T-helper 1 cell (primary cell): Measurements from ENCODE around the gene RHOU.
"Not testable (repeated sequence)": the region's sequence is repeated elsewhere in the genome, so short reads cannot be mapped to it uniquely, and the experiment has no call there.

Experiments
- DNase-seq, 5 donors: peaks; one replicate each; pipeline ENCODE4 v3.0.0-alpha.2; 2012 to 2020
- total RNA-seq, 4 donors: gene quantifications; one replicate each; lab custom pipeline; 2026; lab: John Stamatoyannopoulos, UW

Gene RHOU
- total RNA-seq, result 6.4 to 10.1 (median 7.6) reads per million in 4 donors

DNA sequence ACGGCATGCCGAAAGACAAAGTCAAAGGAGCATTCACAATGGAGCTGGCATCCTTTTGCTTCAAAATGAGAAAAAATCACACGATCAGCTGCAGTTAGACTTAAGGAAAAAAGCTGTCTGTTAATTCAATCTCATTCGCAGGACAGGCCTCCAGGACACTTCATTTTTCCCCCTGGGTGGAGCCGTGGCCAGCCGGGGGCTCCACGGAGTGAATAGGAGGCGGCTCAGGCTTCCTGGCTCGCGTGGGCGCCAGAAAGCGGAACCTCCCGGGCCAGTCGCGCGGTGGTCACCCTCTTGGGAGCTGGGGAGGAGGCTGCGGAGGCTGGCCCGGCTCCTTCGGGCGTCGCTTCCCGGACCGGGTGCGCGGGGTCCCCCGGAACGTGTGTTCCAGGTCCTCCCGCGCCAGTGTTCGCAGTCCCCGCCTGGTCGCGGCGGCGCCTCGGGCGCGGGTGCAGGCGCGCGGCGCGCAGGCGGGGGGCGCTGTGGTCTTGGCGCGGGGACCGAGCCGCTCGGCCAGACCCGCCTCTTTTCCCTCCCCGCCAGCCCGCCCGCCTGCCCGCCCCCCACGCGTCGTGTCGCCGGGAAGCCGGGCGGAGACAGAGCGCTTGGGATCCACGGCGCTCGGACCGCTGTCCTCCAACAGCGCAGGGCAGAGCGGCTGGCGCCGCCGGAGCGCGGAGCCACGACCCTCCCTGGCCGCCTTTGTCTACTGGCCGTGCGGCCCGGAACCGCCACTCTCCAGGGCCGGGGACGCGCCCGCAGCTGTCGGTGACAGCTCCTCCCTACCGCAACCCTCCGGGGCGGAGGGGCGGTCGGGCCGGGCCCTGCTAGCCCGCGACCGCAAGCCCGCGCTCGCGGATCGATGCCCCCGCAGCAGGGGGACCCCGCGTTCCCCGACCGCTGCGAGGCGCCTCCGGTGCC is at the start of gene RHOU:
Gene RHOU (plus strand): TSS at position 599 of the 921 bp plus-strand sequence. CDS start 264 bp downstream, at position 863.
- peak; percentile 33 to 69 (median 56) for DNase-seq

DNA sequence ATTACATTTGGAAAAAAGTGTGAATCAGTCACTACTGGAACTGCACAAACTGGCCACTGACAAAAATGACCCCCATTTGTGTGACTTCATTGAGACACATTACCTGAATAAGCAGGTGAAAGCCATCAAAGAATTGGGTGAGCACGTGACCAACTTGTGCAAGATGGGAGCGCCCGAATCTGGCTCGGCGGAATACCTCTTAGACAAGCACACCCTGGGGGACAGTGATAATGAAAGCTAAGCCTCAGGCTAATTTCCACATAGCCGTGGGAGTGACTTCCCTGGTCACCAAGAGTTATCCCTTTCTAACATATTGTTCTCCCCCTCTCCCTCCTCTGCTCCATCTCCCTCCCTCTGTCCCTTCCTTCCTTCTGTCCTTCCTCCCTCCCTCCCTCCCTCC is 47.7 kb upstream of the RHOU start:
- no peak for DNase-seq

DNA sequence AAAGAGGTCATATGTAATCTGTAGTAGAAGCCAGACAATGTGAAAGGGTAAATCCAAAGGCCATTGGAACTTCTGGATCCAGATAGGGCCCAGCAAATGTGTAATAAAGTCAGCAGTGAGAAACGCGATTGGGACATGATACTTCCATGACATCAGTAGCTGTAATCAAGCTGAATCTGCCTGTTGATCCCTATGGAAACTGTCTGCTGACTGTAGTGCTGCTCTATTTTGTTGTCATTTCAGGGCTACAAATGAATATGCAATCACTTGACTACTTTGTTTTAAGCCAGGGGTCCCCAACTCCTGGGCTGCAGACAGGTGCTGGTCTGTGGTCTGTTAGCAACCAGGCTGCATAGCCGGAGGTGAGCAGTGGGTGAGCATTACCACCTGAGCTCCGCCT is 46.0 kb upstream of the RHOU start:
- DNase-seq, result no peak

DNA sequence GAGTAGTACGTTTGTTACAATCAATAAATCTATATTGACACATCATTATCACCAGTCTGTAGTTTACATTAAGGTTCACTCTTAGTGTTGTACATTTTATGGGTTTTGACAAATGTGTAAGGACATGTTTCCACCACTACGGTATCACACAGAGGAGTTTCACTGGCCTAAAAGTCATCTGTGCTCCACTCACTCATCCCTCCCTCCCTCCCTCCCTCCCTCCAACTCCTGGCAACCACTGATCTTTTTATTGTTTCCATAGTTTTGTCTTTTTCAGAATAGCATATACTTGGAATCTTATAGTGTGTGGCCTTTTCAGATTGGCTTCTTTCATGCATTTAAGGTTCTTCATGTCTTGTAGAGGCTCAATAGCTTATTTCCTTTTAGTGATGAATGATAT is 44.1 kb upstream of the RHOU start:
- no peak for DNase-seq

DNA sequence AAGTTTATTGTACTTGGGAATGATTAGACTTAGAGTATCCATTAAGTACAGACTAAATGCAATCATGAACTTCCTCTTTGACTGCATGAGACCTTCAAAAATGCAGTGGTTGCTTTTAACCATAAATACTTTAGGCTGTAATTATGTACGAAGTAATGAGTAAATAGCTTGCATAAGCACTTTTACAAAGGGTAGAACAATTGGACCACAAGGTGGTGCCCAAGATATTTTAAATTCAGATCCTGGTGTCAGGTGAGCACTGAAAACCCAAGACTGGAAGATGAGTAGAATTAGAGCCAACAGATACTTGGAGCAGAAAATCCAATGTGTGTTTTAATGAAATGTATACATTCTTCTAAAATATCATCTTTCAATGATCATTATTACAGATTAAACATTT is 43.4 kb upstream of the RHOU start:
- DNase-seq, result peak in 2 of 5 donors; percentile 18 to 29

DNA sequence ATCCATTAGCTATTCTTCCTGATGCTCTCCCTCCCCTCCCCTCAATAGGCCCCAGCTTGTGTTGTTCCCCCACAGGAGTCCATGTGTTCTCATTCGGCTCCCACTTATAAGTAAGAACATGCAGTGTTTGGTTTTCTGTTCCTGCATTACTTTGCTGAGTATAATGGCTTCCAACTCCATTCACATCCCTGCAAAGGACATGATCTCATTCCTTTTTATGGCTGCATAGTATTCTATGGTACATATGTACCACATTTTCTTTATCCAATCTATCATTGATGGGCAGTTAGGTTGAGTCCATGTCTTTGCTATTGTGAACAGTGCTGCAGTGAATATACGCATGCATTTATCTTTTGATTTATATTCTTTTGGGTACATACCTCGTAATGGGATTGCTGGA is 40.8 kb upstream of the RHOU start:
- DNase-seq, result not testable (repeated sequence)

DNA sequence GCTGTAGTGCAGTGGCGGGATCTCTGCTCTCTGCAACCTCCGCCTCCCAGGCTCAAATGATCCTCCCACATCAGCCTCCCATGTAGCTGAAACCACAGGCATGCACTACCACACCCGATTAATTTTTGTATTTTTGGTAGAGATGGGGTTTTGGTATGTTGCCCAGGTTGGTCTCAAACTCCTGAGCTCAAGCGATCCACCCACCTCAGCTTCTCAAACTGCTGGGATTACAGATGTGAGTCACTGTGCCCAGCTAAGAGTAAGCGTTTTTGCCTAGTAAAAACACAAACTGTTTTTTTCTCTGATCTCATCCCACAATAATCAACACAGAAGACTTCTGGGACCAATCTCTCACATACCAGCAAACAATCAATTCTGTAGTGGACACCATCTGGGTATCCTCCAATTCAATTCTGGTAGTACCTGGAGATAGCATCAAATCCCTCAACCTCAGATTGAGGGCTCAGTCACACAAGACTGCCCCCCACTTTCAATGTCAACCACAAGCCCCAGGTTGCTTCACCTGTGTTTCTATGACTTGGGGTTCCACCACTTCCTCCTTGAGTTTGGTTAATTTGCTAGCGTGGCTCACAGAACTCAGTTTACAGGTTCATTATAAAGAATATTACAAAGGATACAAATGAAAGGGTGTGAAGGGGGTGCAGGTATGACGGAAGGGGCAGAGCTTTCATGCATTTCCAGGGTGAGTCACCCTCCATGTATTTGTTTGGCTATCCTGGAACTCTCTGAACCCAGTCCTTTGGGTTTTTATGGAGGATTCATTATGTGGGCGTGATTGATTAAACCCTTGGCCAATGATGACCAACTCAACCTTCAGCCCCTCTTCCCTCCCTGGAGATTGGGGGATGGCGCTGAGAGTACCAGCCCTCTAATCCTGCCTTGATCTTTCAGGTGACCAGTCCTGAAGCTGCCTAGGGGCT is 40.0 kb upstream of the RHOU start:
- no peak for DNase-seq

DNA sequence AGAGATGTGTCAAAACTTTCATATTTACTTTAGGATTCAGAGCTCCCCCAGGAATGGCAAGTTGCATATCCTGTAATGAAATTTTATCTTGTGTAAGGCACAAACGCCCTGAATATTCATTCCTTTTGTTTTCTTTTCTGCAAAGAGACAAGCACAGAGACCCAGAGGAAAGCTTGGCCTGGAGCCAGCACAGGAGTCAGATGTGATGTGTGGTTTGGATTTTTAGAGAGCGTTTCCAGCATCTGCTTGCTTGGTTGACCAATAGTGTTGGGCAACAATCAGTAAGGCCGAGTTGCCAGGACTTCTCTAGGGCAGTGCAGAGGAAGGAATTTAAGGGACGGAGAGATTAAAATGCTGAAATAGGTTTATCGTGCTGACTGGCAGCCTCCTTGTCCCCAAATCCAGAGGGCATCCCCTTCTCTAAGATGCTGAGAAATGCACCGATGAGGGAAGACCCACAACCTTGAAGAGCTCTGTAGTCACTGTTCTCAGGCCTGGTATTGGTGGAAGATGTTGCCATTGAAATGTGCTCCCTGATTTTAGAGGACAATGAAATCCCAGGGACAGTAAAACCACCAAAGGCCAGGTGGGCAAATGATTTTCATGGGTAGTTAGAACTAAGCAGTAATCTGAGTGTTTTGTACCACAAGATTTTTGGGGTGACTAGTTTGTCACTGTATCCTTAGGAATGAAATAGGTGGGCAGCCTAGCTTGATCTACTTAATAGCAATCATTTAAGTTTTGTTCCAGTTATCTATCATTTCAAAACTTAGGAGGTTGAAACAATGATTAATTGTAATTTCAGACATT is 37.9 kb upstream of the RHOU start:
- DNase-seq, result no peak

DNA sequence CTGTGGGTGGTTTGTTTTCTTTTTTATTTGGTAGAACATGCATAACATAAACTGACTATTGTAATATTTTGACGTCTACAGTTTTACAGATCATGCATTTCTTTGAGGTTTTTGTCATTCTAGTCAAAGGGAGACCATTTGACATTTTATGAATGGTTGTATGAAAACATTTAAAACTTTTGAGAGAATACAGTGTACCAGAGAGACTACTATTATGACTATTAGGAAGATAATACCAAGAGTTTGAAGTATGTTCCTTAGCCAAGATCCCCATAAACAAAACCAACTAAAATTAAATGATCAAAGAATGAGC is 37.3 kb upstream of the RHOU start:
- DNase-seq, result no peak

DNA sequence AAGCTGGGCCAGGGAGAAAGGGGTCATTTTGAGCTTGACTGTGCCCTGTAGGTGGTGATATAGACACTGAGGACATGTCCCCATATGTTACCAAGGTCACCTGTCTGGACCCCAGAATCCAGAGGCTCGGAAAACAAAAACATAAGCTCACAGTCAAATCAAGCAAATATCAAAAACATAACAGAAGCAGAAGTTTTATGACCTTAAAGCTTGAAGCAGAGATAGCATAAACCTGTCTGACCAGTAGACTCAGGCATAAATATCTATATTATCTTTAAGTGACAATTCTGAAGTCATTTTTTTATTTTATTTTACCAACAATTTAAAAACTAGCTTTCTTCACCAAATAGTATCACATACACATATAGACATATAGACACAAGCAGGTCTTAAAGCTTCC is 32.8 kb upstream of the RHOU start:
- DNase-seq, result no peak

DNA sequence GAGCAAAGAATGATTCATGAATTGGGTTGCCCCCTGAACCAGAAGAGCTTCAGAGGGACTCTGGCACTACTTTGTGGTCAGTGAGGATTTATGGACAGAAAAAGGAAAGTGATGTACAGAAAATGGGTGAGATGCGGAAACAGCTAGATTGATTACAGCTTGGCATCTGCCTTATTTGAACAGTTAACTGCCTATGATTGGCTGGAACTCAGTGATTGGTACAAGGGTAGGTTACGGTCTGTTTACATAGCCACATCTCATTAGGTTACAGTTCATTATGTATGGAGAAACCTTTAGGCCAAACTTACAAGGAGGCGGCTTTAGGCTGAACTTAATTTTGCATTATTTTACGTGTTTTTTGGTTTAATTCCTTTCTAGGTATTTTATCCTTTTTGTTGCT is 29.0 kb upstream of the RHOU start:
- DNase-seq, result no peak

DNA sequence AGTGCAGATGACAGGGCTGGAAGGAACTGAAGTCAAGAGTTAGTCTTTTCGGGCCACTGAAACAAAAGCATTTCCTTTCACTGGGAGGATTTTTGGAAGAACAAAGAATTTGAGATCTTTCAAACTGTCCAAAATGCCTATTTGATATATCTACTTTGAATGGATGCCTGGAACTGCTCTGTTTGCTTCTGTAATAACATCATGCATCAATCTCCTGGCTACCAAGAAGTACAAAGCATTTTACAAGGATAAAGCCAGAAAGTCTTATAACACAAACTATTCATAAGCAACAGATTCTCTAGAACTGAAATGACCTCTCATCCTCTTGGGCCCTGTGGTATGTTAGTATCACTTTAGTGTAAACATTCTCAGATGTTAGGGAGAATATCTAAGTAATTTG is 18.2 kb upstream of the RHOU start:
- DNase-seq, result no peak

DNA sequence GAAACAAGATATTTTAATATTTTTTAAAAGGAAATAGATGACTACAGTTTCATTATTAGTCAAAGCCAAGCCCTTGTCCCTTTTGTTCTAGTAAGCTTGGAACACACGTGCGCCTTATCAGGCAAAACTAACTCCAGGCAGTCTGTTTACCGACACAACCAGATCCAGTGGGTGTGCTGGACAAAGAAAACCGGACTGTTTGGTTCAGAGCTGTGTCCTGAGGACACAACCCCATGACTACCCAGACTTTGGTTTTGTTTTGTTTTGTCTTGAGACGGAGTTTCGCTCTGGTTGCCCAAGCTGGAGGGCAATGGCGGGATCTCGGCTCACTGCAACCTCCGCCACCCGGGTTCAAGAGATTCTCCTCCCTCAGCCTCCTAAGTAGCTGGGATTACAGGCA is 13.9 kb upstream of the RHOU start:
- no peak for DNase-seq

DNA sequence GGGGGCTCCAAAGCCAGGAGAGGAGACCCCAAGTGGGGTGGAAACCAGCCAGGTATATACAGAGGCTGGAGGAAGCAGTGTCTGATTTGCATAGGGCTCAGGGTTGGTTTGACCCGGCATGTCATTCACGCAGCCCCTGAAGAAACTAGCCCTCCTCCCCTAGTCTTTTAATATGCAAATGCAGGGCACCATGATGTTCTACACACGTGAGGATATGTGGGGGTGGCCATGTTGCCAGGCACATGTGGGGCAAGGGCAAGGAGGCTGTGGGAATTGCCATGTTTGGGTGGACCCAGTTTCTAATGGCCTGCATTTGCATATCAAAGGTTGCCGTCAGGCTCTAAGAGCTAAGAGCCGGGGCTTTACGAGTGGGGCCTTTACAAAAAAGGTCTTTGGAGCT is 12.0 kb upstream of the RHOU start:
- DNase-seq, result no peak

DNA sequence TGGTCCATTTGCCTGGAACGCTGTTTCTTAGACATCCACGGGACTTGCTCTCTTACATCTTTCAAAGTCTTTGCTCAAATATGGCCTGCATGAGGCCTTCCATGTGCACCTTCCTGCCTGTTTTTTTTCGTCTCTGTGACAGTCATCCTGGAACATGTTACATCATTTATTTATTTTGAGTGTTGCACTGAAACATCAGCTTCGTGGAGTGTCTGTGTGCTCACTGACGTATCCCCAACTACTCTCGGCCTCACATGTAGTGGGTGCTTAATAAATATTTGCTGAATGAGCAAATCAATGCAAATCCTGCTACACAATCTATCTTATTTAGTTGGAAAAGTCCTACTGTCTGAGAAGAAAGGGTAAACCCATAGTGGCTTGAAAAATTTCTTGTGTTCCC is 11.4 kb upstream of the RHOU start:
- DNase-seq, result no peak

DNA sequence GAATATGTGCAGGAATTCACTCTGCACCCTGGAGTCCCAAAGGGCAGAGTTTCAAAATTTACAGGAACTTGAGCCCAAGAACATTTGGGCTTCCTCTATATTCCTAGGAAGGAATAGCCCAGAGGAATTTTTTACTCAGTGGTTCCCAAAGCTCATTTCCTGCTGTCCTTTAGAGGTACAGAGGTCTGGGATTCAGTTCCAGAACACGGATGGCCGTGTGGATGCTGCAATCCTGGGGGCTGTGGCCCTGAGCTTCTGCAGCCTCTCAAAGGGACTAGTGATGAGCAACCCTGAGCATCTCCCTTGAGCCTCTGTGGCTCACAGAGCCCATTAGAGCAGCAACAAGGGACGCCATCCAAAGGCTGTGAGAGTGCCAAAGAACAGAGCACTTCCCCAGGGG is 10.1 kb upstream of the RHOU start:
- no peak for DNase-seq

DNA sequence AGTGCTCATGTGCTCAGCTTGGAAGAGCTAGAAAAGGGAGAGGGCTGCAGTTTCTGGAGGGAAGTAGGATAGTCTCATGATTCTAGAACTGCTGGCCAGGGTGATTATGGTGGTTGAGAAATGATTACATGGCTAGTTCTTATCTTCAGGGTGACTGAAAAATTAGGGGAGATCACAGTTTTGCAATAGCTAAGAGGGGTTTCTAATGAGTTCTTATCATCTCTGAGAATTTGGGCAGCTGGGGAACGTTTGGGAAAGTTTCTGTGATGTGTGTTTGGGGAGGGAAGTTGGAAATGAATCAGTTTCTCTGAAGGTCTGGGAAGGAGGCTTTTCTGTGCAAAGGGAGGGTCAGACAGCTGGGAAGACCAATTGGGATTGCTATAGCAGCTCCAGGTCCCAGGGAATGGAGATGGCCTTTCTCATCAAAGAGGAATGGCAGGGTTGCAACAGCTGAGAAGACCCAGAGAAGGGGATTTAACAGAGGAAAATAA is 7.6 kb upstream of the RHOU start:
- no peak for DNase-seq

DNA sequence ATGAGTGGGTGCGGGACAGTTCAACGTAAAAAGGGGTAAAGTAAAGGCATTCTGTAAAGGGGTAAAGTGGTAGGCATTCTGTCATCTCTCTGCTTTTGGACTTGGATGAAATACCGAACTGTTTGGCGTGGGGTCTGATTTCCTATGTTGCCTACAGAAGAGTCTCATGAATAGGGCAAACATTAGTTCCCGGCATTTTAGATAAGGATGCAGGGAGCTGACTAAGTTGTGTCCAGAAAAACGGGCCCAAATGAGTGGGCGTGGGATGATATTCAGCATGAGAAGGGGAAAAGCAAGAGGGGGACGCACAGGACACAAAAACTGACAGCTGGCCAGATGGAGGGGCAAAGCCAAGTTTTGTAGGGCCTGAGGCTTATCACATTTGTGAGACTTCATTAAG is 2.9 kb upstream of the RHOU start:
- DNase-seq, result no peak

DNA sequence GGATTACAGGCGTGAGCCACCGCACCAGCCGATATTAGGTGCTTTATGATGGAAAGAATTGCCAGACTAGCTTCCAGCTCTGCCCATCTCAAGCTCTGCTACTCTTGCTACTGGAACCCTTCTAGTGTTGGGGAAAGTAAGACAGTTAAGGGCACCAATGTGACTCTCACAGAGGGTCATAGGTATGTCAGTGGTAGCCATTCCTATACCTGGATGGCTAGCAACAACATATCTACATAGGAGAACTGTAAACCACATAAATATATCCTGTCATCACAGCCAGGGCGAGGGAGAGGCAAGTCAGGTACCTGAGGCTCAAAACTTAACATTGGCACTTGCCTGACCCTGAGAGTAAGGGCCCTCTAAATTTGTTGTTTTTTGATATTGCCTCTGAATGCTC is 1.7 kb upstream of the RHOU start:
- DNase-seq, result no peak

DNA sequence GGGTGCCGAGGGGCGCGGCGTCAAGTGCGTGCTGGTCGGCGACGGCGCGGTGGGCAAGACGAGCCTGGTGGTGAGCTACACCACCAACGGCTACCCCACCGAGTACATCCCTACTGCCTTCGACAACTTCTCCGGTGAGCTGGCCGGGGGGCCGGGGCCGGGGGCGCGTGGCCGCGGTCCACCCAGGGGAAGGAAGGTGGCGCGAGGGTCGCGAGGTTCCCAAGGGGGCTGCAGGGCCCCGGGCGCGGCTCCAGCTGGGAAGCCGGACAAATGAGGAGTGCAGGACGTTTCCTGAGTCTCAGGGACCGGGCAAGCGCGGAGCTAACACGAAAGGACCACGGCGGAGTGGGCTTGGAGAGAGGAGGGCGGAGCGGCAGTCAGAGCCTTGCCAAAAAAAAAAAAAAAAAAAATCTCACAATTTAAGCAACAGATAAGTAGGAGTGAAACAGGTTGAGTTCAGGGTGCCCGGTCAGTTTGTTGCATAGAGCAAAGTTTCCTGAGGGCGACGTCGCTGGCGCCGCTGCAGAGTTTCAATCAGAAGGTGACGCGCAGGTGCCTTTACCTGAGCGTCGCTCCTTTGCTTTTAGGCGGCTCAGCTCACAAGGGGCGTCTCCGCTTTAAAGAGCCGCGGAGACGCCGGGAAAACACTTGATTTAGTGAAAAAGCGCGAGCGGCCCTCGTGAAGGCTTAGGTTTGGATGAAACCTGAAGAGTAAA is 750 bp downstream of the RHOU start:
- peak in 3 of 5 donors; percentile 15 to 33 (median 29) for DNase-seq

DNA sequence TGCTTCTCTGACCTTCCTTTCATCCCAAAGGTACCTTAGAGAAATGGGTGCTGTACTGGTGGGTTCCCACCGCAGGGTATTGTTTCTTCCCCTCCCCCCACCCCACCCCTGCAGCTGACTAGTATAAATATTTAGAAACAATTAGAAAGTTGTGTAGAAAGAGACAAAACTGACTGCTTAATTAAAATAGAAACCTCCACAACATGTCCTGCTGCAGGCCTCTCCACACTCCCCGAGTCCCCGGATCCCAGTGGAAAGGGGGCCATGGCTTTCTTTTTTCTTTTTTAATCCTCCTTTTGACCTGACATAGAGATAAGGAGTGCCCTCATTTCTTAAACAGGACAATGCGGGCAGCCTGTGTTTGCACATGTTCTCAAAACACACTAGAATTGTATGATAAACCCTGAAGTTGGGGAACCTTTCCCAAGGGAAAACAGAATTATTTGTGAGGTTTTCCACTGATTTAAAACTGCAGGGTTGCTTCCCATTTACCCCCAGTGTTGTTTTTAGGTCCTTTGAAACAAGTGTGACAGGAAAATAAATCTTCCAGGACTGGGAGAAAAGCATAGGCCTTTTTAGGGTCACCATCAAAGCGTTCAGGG is 1.7 kb downstream of the RHOU start:
- DNase-seq, result no peak
